Stimulated activated CD8-positive, alpha-beta memory T cell treated with anti-CD3 and anti-CD28 coated beads, Interleukin-15, amount 100 ng/mL, for 4 hours (primary cell): Measurements from ENCODE around the gene AHRR.

Experiments
- DNase-seq, 2 donors: peaks; one replicate each; pipeline ENCODE4 v3.0.0-alpha.2; 2020; ENCODE audit warnings: low read depth in 2 of 2

AHRR gene

DNA sequence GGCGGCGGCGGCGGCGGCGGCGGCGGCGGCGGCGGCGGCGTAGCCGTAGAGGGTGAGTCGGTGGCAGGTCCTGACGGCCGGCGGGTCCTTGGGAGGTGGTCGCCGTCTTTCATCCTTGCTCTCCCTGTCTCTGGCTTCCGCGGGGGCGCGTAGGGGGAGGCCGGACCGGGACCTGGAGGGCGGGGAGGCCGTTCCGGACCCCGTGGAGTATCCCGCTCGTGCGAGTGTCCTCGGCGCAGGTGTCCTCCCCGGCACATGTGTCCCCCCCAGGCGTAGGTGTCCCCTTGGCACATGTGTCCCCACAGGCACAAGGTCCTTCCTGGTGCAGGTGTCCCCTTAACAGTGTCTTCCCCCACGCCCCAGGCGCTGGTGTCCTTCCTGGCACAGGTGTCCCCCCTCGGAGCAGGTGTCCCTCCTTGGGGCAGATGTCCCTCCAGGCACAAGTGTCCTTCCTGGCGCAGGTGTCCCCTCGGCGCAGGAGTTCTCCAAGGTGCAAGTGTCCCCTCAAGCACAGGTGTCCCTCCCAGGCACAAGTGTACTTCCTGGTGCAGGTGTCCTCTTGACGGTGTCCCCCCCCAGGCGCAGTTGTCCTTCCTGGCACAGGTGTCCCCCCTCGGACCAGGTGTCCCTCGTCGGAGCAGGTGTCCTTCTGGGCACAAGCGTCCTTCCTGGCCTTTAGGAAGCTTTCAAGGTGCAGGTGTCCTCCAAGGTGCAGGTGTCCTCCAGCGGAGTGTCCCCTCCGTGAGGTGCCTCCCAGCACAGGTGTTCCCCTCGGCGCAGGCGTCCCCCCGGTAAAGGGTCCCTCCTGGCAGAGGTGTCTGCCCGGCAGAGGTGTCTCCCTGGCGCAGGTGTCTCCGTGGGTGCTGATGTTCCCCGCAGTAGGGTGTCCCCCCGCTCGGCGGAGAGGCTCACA, 122.0 kb downstream of the AHRR start:
- no peak for DNase-seq

DNA sequence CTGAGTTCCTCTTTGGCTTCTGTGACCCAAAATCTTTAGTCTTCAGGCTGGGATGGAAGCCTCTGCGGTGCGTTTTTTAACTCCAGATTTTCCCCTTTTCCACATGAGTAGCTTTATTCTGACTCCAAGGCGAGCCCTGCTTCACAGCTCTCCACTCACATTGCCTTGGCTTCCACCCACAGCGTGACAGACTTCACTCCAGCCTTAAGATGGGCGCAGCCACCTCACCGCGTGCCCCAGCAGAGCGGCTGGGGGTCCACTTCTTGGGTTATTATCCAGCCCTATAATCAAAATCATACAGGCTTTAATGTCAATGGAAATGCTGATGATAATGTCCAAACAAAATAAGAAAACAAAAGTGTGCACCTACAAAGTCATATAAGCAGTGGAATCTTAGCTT, 122.7 kb downstream of the AHRR start:
- DNase-seq, result no peak

DNA sequence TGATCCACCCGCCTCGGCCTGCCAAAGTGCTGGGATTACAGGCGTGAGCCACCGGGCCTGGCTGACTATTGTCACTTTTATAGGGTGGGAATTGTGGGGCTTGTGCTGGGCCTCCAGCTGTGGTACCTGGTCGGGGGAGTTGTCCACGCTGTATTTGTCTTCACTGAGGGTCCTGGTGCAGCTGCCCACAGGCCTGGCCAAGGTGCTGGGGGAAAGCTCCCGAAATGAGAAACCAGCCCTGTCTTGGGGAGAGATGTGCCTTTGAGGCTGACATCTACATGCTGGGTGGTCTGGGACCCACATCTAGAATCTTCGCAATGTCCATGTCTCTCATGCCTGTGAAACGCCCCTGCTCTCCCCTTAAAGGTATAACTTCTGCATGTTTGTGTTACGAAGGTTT, 124.1 kb downstream of the AHRR start:
- no peak for DNase-seq

- no peak for DNase-seq
Measured at GRCh38 chr5:446066-446882, 124.8 kb downstream of the AHRR start.

DNA sequence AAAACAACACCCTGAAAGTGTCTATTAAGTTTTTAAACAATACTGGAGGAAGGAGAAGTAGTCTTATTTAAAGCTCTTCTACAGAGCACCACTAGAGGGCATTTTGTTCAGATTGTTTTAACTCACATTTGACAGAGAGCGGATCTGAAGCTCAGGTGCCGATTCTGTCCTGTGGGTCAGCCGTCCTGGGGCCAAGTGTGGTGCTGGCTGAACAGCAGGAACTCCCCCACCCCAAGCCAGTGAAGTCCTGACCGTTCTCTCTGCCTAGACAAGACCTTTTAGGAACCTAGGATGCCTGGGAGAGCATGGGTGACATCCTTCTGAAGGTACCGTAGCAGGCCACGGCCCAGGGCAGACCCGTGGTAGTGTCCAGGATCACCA, 125.4 kb downstream of the AHRR start:
- no peak for DNase-seq

GRCh38 chr5:447501-447900, 126.0 kb downstream of the AHRR start:
- DNase-seq, result no peak

- DNase-seq, result no peak
Measured at GRCh38 chr5:448061-448765, 126.7 kb downstream of the AHRR start.

GRCh38 chr5:448766-449090, 127.2 kb downstream of the AHRR start:
- no peak for DNase-seq

GRCh38 chr5:449151-449550, 127.6 kb downstream of the AHRR start:
- no peak for DNase-seq

GRCh38 chr5:451587-452458, 130.3 kb downstream of the AHRR start:
- DNase-seq, result no peak

DNA sequence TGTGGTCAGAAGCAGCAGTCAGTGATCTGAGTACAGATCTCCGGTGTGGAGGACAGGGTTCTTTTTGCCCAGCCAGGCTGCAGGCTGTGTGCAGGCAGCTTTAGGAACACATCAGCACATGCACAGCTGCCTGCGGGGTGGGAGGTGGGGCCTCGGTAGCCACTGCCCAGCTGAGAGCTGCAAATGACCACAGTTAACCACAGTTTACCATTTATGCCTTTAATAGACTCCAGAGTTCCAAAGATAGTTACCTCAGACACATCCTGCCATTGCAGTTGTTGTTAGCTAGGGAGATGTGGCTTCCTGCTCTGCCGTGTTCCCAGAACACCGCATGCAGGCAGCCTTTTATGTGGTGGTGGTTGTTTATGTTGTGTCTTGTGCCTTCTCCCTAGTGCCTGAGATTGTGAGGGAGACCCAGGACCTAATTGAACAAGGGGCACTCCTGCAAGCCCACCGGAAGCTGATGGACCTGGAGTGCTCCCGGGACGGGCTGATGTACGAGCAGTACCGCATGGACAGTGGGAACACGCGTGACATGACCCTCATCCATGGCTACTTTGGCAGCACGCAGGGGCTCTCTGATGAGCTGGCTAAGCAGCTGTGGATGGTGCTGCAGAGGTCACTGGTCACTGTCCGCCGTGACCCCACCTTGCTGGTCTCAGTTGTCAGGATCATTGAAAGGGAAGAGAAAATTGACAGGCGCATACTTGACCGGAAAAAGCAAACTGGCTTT, 131.6 kb downstream of the AHRR start:
- DNase-seq, result no peak

DNA sequence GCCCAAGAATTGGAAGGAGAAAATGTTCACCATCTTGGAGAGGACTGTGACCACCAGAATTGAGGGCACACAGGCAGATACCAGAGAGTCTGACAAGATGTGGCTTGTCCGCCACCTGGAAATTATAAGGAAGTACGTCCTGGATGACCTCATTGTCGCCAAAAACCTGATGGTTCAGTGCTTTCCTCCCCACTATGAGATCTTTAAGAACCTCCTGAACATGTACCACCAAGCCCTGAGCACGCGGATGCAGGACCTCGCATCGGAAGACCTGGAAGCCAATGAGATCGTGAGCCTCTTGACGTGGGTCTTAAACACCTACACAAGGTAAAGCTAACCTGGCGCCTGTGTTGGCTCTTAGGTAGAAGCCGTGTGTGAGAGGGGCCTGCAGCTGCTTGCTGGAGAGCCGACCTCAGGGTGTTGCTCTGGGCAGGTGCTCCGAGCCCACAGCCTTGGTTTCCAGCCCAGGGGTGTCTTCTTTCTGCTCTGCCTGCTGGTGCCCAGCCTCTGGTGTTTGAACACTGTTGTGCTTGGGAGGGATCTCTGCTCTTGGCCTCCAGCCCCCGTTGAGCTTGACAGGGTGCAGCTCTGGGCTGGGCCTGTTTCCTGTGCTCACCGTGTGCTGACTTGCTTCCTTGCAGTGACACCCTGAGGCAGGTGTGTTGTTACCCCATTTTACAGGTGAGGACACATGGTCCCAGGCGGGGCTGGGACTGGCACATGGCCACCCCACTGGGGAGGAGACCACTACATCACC, 132.4 kb downstream of the AHRR start:
- no peak for DNase-seq

DNA sequence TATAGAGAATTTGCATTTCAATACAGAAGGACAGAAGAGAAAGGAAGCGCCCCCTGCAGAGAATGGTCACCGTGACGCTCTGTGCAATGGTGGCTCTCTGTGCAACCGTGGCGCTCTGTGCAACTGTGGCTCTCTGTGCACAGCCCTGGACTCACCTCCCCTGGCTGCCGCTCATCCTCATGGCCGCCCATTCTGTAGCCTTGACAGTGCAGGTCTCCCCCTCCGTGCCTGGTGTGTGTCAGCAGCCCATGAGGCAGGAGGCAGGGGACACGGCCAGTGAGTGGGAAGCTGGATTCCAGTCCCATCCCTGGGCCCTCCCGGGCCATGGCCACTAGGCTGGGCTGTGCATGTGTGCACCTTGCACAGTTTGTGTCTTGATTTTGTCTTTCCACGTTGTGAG, 133.4 kb downstream of the AHRR start:
- DNase-seq, result no peak

- no peak for DNase-seq
Measured at GRCh38 chr5:455806-456205, 134.3 kb downstream of the AHRR start.

DNA sequence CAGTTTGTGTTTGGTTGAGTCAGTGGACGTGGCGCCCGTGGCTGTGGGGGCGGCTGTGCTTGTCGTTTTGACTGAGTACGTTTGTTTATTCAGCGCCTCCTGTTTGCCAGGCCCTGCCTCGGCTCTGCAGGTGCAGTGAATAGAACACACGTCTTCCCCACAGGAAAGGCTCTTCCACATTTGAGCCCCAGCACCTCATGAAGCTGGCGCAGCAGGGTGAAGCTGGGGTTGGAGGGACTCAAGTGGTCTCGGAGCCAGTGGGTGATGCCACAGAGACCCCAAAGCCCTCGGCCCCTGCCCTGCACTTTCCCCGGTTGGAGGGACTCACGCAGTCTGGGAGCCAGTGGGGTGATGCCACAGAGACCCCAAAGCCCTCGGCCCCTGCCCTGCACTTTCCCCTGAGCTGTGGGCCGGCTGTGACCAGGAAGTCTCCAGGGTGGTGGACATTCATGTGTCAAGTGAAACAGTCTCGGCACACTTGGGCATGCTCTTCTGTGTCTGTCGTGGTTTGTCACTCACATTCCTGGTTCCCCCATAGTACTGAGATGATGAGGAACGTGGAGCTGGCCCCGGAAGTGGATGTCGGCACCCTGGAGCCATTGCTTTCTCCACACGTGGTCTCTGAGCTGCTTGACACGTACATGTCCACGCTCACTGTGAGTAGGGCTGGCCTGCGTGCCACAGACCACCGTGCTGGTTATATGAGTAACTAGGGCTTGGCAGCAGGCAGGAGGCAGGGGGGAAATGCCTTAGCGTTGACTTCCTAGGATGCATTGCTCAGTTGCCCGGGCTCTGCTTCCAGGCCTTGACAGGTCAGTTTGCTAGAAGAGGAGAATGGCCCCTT, 135.1 kb downstream of the AHRR start:
- no peak for DNase-seq

- no peak for DNase-seq
Measured at GRCh38 chr5:457195-457961, 135.9 kb downstream of the AHRR start.

- DNase-seq, result peak in 1 of 2 donors; percentile 45
Measured at GRCh38 chr5:458547-459353, 137.2 kb downstream of the AHRR start.
